NOMO-1 (cell line): ENCODE results near the gene QPRT.
A peak's percentile ranks its signal among the peaks of the same experiment; 100 is the strongest.
"Not testable (repeated sequence)": the region's sequence is repeated elsewhere in the genome, so short reads cannot be mapped to it uniquely, and the experiment has no call there.

Experiments used
- DNase-seq, 2 experiments: peaks; one replicate each; lab custom pipeline; 2025; ENCODE audit not compliant: unreplicated experiment in 2 of 2; lab: John Stamatoyannopoulos, UW

QPRT gene

GRCh38 chr16:29712809-29713208 is 33.8 kb downstream of the QPRT start:
- no peak for DNase-seq

GRCh38 chr16:29714396-29714795 is 35.4 kb downstream of the QPRT start:
- no peak for DNase-seq

DNA sequence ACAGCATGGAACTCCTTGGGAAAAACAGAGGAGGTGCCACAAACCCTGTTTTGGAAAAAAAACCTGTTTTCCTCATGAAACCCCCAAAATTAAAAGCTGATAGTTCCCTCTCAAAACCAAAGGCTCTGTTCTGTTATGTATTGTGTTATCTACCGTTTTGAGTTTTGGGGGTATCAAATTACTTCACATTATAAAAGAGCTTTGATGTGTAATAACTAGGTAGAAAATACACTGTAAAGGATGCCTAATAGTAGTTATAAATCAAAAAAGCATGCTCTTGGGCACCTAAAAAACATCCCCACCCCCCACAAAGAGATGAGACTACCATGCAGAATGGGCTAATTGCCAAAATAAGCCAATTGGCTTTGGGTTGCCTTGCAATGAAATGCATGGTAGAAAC is 36.0 kb downstream of the QPRT start:
- no peak for DNase-seq

DNA sequence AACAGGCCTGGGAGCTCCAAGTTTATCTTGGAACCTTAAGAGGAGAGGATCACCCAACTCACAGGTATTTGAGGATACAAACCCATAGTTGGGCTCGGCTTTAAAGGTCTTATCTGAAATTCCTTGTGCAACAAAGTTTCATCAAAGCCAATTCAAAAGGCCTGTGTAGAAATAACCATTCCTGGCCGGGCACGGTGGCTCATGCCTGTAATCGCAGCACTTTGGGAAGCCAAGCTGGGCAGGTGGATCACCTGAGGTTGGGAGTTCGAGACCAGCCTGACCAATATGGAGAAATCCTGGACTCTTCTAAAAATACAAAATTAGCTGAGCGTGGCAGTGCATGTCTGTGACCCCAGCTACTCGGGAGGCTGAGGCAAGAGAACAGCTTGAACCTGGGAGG is 38.1 kb downstream of the QPRT start:
- DNase-seq = no peak

DNA sequence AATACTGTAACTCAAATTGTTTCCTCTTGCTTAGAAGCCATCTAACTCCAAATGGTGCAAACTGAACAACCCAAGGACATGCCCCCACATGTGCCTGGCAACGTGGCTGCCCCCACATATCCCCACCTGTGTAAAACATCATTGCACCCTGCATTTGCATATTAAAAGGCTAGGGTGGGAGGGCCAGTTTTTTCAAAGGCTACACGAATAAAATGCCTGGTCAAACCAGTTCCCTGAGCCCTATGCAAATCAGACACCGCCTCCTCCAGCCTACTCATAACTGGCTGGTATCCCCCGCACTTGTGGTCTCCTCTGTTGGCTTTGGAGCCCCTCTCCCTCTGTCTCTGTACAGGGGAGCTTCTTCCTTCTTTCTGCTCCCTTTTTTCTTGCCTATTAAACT is 40.1 kb downstream of the QPRT start:
- DNase-seq = no peak

- DNase-seq = peak in 1 of 2 experiments; percentile 33
Measured at GRCh38 chr16:29720703-29721102, 41.7 kb downstream of the QPRT start.

DNA sequence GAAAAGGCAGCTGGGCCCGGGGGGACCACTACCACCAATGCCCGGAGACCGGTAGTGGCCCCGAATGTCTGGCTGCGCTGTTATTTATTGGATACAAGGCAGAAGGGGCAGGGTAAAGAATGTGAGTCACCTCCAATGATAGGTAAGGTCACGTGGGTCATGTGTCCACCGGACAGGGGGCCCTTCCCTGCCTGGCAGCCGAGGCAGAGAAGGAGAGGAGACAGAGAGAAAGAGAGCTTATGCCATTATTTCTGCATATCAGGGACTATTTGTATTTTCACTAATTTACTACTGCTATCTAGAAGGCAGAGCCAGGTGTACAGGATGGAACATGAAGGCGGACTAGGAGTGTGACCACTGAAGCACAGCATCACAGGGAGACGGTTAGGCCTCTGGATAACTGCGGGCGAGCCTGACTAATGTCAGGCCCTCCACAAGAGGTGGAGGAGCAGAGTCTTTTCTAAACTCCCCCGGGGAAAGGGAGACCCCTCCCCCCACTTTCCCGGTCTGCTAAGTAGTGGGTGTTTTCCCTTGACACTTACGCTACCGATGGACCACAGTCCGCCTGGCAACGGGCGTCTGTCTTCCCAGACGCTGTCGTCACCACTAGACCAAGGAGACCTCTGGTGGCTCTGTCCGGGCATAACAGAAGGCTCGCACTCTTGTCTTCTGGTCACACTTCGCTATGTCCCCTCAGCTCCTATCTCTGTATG is 42.3 kb downstream of the QPRT start:
- DNase-seq = peak; percentile 31 to 67

DNA sequence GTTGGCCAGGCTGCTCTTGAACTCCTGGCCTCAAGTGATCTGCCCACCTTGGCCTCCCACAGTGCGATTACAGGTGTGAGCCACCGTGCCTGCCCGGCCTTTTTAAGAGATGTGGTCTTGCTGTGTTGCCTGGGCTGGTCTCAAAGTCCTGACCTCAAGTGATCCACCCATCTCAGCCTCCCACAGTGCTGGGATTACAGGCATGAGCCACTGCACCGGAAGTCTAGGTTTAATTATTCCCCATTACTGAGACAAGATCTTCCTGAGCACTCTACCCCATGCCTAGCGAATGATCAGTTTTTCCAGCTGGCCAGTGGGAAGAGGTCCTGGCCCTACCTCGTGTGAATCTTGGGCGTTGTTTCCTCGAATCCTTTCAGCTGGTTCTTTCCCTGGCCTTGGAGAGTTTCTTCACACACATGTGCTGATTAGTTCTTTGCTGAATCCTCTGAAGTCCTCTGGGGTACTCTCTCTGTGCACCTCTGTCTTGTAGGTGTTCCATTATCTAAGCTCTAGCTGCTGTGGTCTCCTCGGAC is 47.9 kb downstream of the QPRT start:
- DNase-seq = no peak

GRCh38 chr16:29727452-29727851 is 48.5 kb downstream of the QPRT start:
- DNase-seq = no peak

DNA sequence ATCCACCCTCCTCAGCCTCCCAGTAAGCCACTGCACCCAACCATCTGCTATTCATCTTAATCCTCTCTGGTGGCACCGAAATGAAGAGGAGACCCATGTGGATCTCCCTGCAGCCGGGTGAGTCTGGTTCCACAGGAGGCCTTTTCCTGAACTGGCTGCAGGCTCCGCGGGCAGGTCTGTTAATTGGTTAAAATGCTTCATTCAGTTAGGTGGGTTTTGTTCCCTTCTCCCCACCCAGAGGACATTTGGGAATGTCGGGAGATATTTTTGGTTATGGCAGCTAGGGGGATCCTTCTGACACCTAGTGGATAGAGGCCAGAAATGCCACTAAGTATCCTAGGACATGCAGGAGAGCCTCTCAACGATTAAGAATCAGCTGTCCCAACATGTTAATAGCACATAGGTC is 50.1 kb downstream of the QPRT start:
- peak in 1 of 2 experiments; percentile 15 for DNase-seq

- DNase-seq = no peak
Measured at GRCh38 chr16:29730649-29731048, 51.7 kb downstream of the QPRT start.

DNA sequence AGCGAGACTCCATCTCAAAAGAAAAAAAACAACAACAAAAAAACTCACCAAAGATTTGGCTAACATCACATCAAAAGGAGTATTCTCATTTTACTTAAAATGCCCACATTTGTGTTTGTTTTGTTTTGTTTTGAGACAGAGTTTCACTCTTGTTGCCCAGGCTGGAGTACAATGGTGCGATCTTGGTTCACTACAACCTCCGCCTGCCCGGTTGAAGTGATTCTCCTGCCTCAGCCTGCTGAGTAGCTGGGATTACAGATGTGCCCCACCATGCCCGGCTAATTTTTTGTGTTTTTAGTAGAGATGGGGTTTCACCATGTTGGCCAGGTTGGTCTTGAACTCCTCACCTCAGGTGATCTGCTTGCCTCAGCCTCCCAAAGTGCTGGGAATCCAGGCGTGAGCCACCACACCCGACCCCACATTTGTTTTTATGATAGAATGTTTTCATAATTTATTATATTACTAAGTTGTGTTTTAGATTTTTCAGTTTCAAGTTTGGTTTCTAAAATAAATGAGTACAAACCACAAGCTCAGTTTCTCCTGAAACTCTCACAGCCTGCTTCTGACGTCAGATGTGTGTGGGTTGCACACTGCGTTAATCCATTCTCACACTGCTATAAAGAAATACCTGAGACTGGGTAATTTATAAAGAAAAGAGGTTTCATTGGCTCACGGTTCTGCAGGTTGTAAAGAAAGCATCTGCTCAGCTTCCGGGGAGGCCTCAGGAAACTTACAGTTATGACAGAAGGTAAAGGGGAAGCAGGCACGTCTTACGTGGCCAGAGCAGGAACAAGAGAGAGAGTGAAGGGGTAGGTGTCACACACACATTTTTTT is 53.0 kb downstream of the QPRT start:
- not testable (repeated sequence) for DNase-seq

DNA sequence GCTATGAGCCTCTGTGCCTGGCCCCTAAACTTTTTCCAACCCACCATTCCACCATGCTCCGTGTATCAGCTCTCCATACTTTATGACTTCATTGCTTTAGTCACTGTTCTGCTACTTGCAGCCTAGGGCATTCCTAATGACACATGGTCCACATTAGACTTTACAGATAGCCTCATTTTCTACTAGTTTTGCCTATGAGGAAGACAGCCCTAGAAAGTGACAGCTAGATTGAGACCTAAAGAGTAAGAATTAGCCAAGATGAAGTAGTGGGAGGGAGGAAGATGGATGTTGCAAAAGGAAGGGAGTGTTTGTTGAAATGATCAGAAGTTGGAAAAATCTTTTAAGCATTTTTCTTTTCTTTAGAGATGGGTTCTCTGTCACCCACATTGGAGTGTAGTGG is 55.8 kb downstream of the QPRT start:
- DNase-seq = no peak

DNA sequence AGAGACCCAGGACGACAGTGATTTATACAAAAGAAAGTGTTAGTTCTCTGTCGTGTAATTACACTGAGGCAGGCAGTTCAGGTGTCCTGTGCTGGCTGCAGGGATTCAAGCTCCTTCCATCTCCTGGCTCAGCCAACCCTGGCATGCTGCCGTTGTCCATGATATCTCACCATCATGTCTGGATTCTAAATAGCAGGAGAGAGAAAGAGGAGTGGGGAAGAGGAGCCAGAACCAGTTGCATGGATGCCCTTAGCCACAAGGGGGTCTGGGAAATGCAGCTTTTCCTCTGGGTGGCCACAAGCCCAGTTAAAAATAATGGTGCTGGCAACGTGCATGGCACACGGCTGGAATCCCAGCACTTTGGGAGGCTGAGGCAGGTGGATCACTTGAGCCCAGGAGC is 57.1 kb downstream of the QPRT start:
- DNase-seq = no peak

DNA sequence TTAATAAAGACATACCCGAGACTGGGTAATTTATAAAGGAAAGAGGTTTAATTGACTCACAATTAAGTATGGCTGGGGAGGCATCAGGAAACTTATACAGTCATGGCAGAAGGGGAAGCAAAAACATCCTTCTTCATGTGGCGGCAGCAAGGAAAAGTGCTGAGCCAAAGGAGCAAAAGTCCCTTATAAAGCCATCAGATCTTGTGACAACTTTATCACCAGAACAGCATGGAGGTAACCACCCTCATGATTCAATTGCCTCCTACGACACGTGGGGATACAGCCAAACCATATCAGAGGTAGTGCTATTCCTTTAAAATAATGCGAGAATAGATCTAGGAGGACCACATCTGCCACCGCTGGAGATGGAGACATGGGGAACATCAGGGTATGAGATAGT is 57.8 kb downstream of the QPRT start:
- no peak for DNase-seq

- DNase-seq = no peak
Measured at GRCh38 chr16:29737713-29738112, 58.7 kb downstream of the QPRT start.

DNA sequence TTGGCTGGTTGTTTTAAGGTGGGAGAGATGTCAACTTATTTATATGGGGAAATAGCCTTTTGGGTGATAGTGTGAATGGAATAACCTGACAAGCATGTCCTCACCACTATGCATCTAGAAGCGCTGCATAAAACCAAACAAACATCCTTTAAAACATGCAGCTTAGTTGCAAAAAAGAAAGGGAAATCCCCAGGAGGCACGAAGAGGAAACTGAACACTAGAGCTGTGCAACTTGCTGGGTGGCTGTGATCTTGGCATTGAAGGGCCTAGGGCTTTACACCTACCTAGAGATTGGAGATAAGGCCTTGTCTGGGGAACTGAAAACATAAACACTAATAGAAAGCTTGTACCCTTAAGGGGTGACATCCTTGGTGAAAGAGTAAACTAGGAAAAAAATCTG is 59.5 kb downstream of the QPRT start:
- DNase-seq = peak in 1 of 2 experiments; percentile 27

DNA sequence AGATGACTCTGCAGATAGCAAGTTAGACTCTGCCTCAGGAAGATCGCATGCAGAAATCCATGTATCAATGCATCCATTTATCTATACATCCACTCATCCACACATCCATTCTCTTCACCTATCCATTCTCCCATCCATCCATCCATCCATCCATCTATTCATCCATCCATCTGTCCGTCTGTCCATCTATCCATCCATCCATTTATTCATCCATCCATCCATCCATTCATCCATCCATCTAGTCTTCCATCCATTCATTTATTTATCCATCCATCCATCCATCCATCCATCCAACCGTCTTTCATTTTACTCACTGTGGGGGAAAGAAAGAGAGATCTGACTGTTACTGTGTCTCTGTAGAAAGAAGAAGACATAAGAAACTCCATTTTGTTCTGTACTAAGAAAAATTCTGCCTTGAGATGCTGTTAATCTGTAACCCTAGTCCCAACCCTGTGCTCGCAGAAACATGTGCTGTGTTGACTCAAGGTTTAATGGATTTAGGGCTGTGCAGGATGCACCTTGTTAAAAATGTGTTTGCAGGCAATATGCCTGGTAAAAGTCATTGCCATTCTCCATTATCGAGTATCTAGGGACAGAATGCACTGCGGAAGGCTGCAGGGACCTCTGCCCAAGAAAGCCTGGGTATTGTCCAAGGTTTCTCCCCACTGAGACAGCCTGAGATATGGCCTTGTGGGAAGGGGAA is 61.1 kb downstream of the QPRT start:
- not testable (repeated sequence) for DNase-seq

- DNase-seq = not testable (repeated sequence)
Measured at GRCh38 chr16:29740630-29741015, 61.6 kb downstream of the QPRT start.

GRCh38 chr16:29742683-29743275 is 63.8 kb downstream of the QPRT start:
- no peak for DNase-seq

- DNase-seq = no peak
Measured at GRCh38 chr16:29743475-29743826, 64.5 kb downstream of the QPRT start.
